Right lobe of liver (tissue), 6 donors: ENCODE data around the gene MACROD2. TPM values are rescaled to one million over a fixed set of nuclear protein-coding genes. Genes with fewer than 3 reads are reported as not detected.

Experiments used
- ATAC-seq, 4 donors: fragments of 200-7000 bp; cut with Tn5 transposase; one replicate each; pipeline ENCODE4 v1.9.1; 2020; ENCODE audit warnings: mild to moderate bottlenecking in 4 of 4, moderate library complexity in 4 of 4
- DNase-seq, 3 donors: peaks; one replicate each; pipeline ENCODE4 v3.0.0-alpha.2; 2020
- H3K27ac ChIP-seq, 3 donors: fragments of 200-600 bp; one replicate each; pipeline ENCODE4 v1.8.0; 2022
- H3K27me3 ChIP-seq, 2 donors: fragments of 200-600 bp; one replicate each; pipeline ENCODE4 v1.8.0; 2022
- H3K36me3 ChIP-seq, 4 donors: fragments of 200-600 bp; sonication (generic) in 1 of 4; one replicate each; pipeline versions ENCODE4 v1.5.1 to v1.8.0; 2017 to 2022; ENCODE audit warnings: control low read depth in 1 of 4
- H3K4me1 ChIP-seq, 4 donors: fragments of 200-600 bp; sonication (generic) in 1 of 4; one replicate each; pipeline versions ENCODE4 v1.5.1 to v1.8.0; 2017 to 2022; ENCODE audit warnings: control low read depth in 1 of 4
- H3K4me3 ChIP-seq, 3 donors: fragments of 200-600 bp; one replicate each; pipeline ENCODE4 v1.8.0; 2022
- H3K9me3 ChIP-seq, 4 donors: fragments of 200-600 bp; sonication (generic) in 1 of 4; one replicate each; pipeline versions ENCODE4 v1.5.1 to v1.8.0; 2017 to 2022; ENCODE audit warnings: control low read depth in 1 of 4
- CTCF ChIP-seq, 4 donors: fragments of 200-600 bp in 3 of 4; fragments of 450-650 bp in 1 of 4; IDR thresholded peaks; one replicate each; pipeline versions ENCODE4 v1.5.1 to v1.8.0; 2016 to 2022; ENCODE audit warnings: antibody characterized with exemption in 4 of 4, mild to moderate bottlenecking in 2 of 4
- POLR2A ChIP-seq: fragments of 450-650 bp; IDR thresholded peaks from one replicate; pipeline ENCODE4 v1.6.1; 2017; ENCODE audit warnings: antibody characterized with exemption, mild to moderate bottlenecking
- WGBS: methylation state at CpG from one replicate; pipeline ENCODE4 v1.1.6; 2018; ENCODE audit warnings: low coverage, low lambda C conversion rate; ENCODE audit not compliant: insufficient coverage; ENCODE audit errors: missing lambda C conversion rate; 5-methylcytosine and 5-hydroxymethylcytosine counted together
- intact Hi-C, 2 donors: fragments of 100-400 bp; cut with DNase I; formaldehyde crosslinking; loops; one replicate each; pipeline versions ENCODE4 v1.11.2 to v1.14.1; 2022
- total RNA-seq, 6 experiments: library from RNA; depleted of rRNA in 2 of 6; stranded (reverse); fragments of >200 nt in 2 of 6; fragmentation: NEBNext Ultra II Directional in 3 of 6; extraction: Animal tissue kit (Norgen Biotek cat#: 25700) in 3 of 6; gene quantifications; one replicate each; pipeline versions ENCODE4 v1.1.0 to v1.2.4, GENCODE V29; 2016 to 2023
- donor health status: DM: no; HTN: yes; CAD: no.
- donor health status: DM: no; HTN: no; CAD: no.
- donor health status: DM: no; HTN: no; CAD: no.
- donor health status: DM: no; HTN: yes; CAD: no.
- donor health status: DM: no; HTN: yes; CAD: no.

MACROD2 gene
- total RNA-seq, 6 experiments from 2014 or later, result 1.2 to 5.5 (median 3.3) TPM

- DNase-seq (no peak), ATAC-seq (no peak)
- TF ChIP-seq CTCF (IDR thresholded peaks at IDR 0.05), result no peak
- no peak for TF ChIP-seq POLR2A
- Histone ChIP-seq H3K4me3 (no peak overlapping the region), H3K9me3 (no peaks in the 10 kb centered on the region), H3K36me3 (no peaks in the 10 kb centered on the region), H3K27ac (no peak overlapping the region), H3K4me1 (peaks cover 0 to 7% (median 0%) of the 10 kb centered on the region in 4 donors), H3K27me3 (no peaks in the 10 kb centered on the region)
- intact Hi-C loops, result no loop called here
Observed at GRCh38 chr20:14958626-14959025, 963.3 kb downstream of the MACROD2 start.

GRCh38 chr20:14959506-14960475, 964.5 kb downstream of the MACROD2 start:
- no peak overlapping the region for H3K27ac ChIP-seq
- WGBS, result 74% methylated on average over 6 of the region's 7 CpGs
- no peak for DNase-seq
- H3K4me1 ChIP-seq, result peaks cover 0 to 7% (median 0%) of the 10 kb centered on the region in 4 donors
- ATAC-seq, result no peak
- no peak for TF ChIP-seq CTCF (IDR thresholded peaks at IDR 0.05)
- no peak for TF ChIP-seq POLR2A
- H3K27me3 ChIP-seq, result no peaks in the 10 kb centered on the region
- H3K36me3 ChIP-seq, result no peaks in the 10 kb centered on the region
- no peaks in the 10 kb centered on the region for H3K9me3 ChIP-seq
- intact Hi-C loops, result no loop called here
- no peak overlapping the region for H3K4me3 ChIP-seq

- Histone ChIP-seq H3K4me3 (no peak overlapping the region), H3K4me1 (peaks cover 0 to under 1% (median 0%) of the 10 kb centered on the region in 4 donors), H3K27me3 (no peaks in the 10 kb centered on the region), H3K27ac (no peak overlapping the region), H3K9me3 (no peaks in the 10 kb centered on the region), H3K36me3 (no peaks in the 10 kb centered on the region)
- ATAC-seq (no peak), DNase-seq (no peak)
- TF ChIP-seq CTCF (IDR thresholded peaks at IDR 0.05) (no peak), POLR2A (no peak)
- intact Hi-C loops, result no loop called here
- WGBS, result 86% methylated on average over 3 of the region's 3 CpGs
Observed at GRCh38 chr20:14960831-14961230, 965.5 kb downstream of the MACROD2 start.

GRCh38 chr20:14963262-14963663, 967.9 kb downstream of the MACROD2 start:
- 24% methylated on average over 3 of the region's 3 CpGs for WGBS
- Histone ChIP-seq H3K27ac (no peak overlapping the region), H3K4me1 (no peaks in the 10 kb centered on the region), H3K27me3 (no peaks in the 10 kb centered on the region), H3K9me3 (no peaks in the 10 kb centered on the region), H3K36me3 (no peaks in the 10 kb centered on the region), H3K4me3 (no peak overlapping the region)
- intact Hi-C loops, result no loop called here
- TF ChIP-seq POLR2A (no peak), CTCF (IDR thresholded peaks at IDR 0.05) (no peak)
- ATAC-seq, result peak in 1 of 4 donors; percentile 52
- no peak for DNase-seq
